ENCODE measurements around the gene ACSL1.
A peak's percentile ranks its signal among the peaks of the same experiment; 100 is the strongest.

ACSL1 gene

GRCh38 chr4:184763150-184763780, 62.5 kb downstream of the ACSL1 start:
- H3K4me1 ChIP-seq (ENCODE audit: control insufficient read depth, insufficient read depth, low read length): no peaks in the 10 kb centered on the region
- peaks cover 49% of the 10 kb centered on the region for H3K36me3 ChIP-seq (ENCODE audit: insufficient read depth, low read length)
- H3K9ac ChIP-seq (ENCODE audit: low read depth, low read length): no peak overlapping the region
- no peak overlapping the region for H3K4me3 ChIP-seq (ENCODE audit: low read length)
- H3K9me3 ChIP-seq (replicated peaks; ENCODE audit: low read length): no peaks in the 10 kb centered on the region
- no peak overlapping the region for H3K4me2 ChIP-seq (ENCODE audit: low read length)
- H3K27me3 ChIP-seq (ENCODE audit: control insufficient read depth, insufficient read depth, low read length): no peaks in the 10 kb centered on the region

DNA sequence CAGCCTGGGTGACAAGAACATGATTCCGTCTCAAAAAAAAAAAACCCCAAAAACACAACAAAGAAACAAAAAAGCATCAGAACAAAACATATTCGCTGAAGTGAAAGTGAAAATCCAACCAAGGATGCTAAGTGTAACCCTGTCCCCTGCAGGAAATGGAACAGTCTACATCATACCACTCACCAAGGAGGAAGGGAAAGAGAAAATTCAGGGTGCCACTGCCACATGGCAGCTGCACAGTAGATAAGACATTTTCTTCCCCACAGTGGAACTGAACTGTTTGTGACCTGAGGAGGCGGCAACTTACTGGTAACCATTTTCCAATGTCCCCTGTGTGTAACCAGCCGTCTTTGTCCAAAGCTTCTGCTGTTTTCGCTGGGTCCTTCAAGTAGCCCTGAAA, 63.7 kb downstream of the ACSL1 start:
- peaks cover 48% of the 10 kb centered on the region for H3K36me3 ChIP-seq (ENCODE audit: insufficient read depth, low read length)

DNA sequence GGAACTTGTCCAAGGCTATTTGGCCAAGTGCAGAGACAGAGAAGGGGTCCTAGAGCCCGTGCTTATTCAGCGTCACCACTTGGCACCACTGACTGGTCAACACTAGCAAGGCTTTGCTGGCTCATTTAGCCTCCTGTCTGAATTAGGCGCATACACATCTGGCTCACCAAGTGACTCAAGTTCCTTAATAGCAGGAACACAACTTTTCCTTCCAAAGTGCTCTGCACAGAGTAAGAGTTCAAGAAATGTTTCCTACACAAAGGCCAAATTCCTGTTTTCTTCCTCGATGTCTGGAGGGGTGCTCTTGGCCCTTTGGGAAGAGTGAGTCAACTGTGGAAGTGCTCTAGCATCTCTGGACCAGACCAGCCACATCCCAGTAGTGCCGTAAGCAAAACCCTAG, 65.1 kb downstream of the ACSL1 start:
- no peaks in the 10 kb centered on the region for H3K9me3 ChIP-seq (replicated peaks; ENCODE audit: low read length)
- peaks cover 37% of the 10 kb centered on the region for H3K36me3 ChIP-seq (ENCODE audit: insufficient read depth, low read length)
- no peak overlapping the region for H3K4me2 ChIP-seq (ENCODE audit: low read length)

More for the DNA sequence above, 63.7 kb downstream of the ACSL1 start:
- Histone ChIP-seq H3K4me1 (ENCODE audit: control insufficient read depth, insufficient read depth, low read length) (no peaks in the 10 kb centered on the region), H3K9ac (ENCODE audit: low read depth, low read length) (no peak overlapping the region), H3K27me3 (ENCODE audit: control insufficient read depth, insufficient read depth, low read length) (no peaks in the 10 kb centered on the region), H3K9me3 (replicated peaks; ENCODE audit: low read length) (no peaks in the 10 kb centered on the region), H3K4me3 (ENCODE audit: low read length) (no peak overlapping the region), H3K4me2 (ENCODE audit: low read length) (no peak overlapping the region)

GRCh38 chr4:184757810-184758209, 68.0 kb downstream of the ACSL1 start:
- H3K4me1 ChIP-seq (ENCODE audit: control insufficient read depth, insufficient read depth, low read length): peaks cover 14% of the 10 kb centered on the region
- H3K4me2 ChIP-seq (ENCODE audit: low read length): no peak overlapping the region
- H3K4me3 ChIP-seq (ENCODE audit: low read length): no peak overlapping the region
- H3K9ac ChIP-seq (ENCODE audit: low read depth, low read length): no peak overlapping the region
- peaks cover 24% of the 10 kb centered on the region for H3K36me3 ChIP-seq (ENCODE audit: insufficient read depth, low read length)
- H3K9me3 ChIP-seq (replicated peaks; ENCODE audit: low read length): no peaks in the 10 kb centered on the region
- H3K27me3 ChIP-seq (ENCODE audit: control insufficient read depth, insufficient read depth, low read length): no peaks in the 10 kb centered on the region

More for the DNA sequence above, 65.1 kb downstream of the ACSL1 start:
- Histone ChIP-seq H3K4me1 (ENCODE audit: control insufficient read depth, insufficient read depth, low read length) (peaks cover 6% of the 10 kb centered on the region), H3K9ac (ENCODE audit: low read depth, low read length) (no peak overlapping the region), H3K27me3 (ENCODE audit: control insufficient read depth, insufficient read depth, low read length) (no peaks in the 10 kb centered on the region), H3K4me3 (ENCODE audit: low read length) (no peak overlapping the region)

GRCh38 chr4:184756399-184756798, 69.4 kb downstream of the ACSL1 start:
- Histone ChIP-seq H3K36me3 (ENCODE audit: insufficient read depth, low read length) (peaks cover 17% of the 10 kb centered on the region), H3K9ac (ENCODE audit: low read depth, low read length) (no peak overlapping the region), H3K4me3 (ENCODE audit: low read length) (no peak overlapping the region), H3K27me3 (ENCODE audit: control insufficient read depth, insufficient read depth, low read length) (no peaks in the 10 kb centered on the region), H3K9me3 (replicated peaks; ENCODE audit: low read length) (no peaks in the 10 kb centered on the region), H3K4me1 (ENCODE audit: control insufficient read depth, insufficient read depth, low read length) (peaks cover 16% of the 10 kb centered on the region), H3K4me2 (ENCODE audit: low read length) (no peak overlapping the region)

GRCh38 chr4:184755278-184755677, 70.5 kb downstream of the ACSL1 start:
- Histone ChIP-seq H3K9me3 (replicated peaks; ENCODE audit: low read length) (no peaks in the 10 kb centered on the region), H3K4me1 (ENCODE audit: control insufficient read depth, insufficient read depth, low read length) (peaks cover 18% of the 10 kb centered on the region), H3K4me3 (ENCODE audit: low read length) (no peak overlapping the region), H3K9ac (ENCODE audit: low read depth, low read length) (no peak overlapping the region), H3K36me3 (ENCODE audit: insufficient read depth, low read length) (peaks cover 12% of the 10 kb centered on the region), H3K27me3 (ENCODE audit: control insufficient read depth, insufficient read depth, low read length) (no peaks in the 10 kb centered on the region), H3K4me2 (ENCODE audit: low read length) (peak overlapping the region; percentile 25)

- peaks cover 8% of the 10 kb centered on the region for H3K36me3 ChIP-seq (ENCODE audit: insufficient read depth, low read length)
- H3K9ac ChIP-seq (ENCODE audit: low read depth, low read length): no peak overlapping the region
- H3K4me3 ChIP-seq (ENCODE audit: low read length): no peak overlapping the region
- H3K4me2 ChIP-seq (ENCODE audit: low read length): no peak overlapping the region
- no peaks in the 10 kb centered on the region for H3K27me3 ChIP-seq (ENCODE audit: control insufficient read depth, insufficient read depth, low read length)
- no peaks in the 10 kb centered on the region for H3K9me3 ChIP-seq (replicated peaks; ENCODE audit: low read length)
- peaks cover 26% of the 10 kb centered on the region for H3K4me1 ChIP-seq (ENCODE audit: control insufficient read depth, insufficient read depth, low read length)
These were observed 73.1 kb downstream of the ACSL1 start for GRCh38 chr4:184752496-184753275.

DNA sequence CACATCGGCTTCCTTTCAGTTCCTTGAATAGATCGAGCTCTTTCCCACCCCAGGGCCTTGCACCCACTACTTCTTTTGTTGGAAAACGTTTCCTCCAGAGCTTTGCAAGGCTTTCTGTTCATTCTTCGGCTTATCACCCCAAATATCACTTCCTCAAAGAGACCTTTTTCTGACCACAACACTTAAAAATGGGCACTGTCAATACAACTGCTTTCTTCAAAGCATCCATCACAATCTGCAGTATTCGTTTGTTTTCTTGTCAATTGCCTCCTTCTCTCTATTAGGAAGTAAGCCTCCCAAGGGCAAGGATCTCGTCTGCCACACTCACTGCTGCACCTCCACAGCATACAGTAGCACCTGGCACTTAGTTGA, 74.2 kb downstream of the ACSL1 start:
- Histone ChIP-seq H3K9me3 (replicated peaks; ENCODE audit: low read length) (no peaks in the 10 kb centered on the region), H3K4me1 (ENCODE audit: control insufficient read depth, insufficient read depth, low read length) (peaks cover 34% of the 10 kb centered on the region), H3K9ac (ENCODE audit: low read depth, low read length) (no peak overlapping the region), H3K27me3 (ENCODE audit: control insufficient read depth, insufficient read depth, low read length) (no peaks in the 10 kb centered on the region), H3K36me3 (ENCODE audit: insufficient read depth, low read length) (no peaks in the 10 kb centered on the region), H3K4me3 (ENCODE audit: low read length) (no peak overlapping the region), H3K4me2 (ENCODE audit: low read length) (no peak overlapping the region)

GRCh38 chr4:184750926-184751584, 74.7 kb downstream of the ACSL1 start:
- Histone ChIP-seq H3K27me3 (ENCODE audit: control insufficient read depth, insufficient read depth, low read length) (no peaks in the 10 kb centered on the region), H3K4me3 (ENCODE audit: low read length) (no peak overlapping the region), H3K9me3 (replicated peaks; ENCODE audit: low read length) (no peaks in the 10 kb centered on the region), H3K4me2 (ENCODE audit: low read length) (no peak overlapping the region), H3K9ac (ENCODE audit: low read depth, low read length) (no peak overlapping the region), H3K4me1 (ENCODE audit: control insufficient read depth, insufficient read depth, low read length) (peaks cover 35% of the 10 kb centered on the region), H3K36me3 (ENCODE audit: insufficient read depth, low read length) (no peaks in the 10 kb centered on the region)

DNA sequence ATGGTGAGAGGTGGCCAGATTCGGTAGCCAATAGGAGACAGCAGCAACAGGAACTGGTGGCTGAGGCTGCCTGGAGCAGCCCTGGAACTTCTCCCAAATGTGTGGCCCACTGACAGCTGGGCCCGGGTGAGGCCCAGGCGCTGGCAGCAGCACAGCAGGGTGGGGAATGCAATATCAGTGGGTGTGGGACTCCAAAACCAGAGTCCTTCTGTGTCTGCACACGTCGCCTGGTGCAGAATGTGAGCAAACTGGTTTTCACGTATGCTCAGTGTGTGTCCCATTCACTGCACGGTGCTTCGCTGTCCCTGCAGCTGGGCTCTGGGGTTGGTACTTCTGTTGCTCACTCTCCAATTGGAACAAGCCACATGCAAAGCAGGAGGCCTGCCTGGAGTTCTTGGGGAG, 77.5 kb downstream of the ACSL1 start:
- H3K9ac ChIP-seq (ENCODE audit: low read depth, low read length): no peak overlapping the region
- H3K27me3 ChIP-seq (ENCODE audit: control insufficient read depth, insufficient read depth, low read length): no peaks in the 10 kb centered on the region
- H3K4me2 ChIP-seq (ENCODE audit: low read length): no peak overlapping the region
- H3K4me1 ChIP-seq (ENCODE audit: control insufficient read depth, insufficient read depth, low read length): peaks cover 27% of the 10 kb centered on the region
- no peaks in the 10 kb centered on the region for H3K36me3 ChIP-seq (ENCODE audit: insufficient read depth, low read length)
- no peaks in the 10 kb centered on the region for H3K9me3 ChIP-seq (replicated peaks; ENCODE audit: low read length)
- no peak overlapping the region for H3K4me3 ChIP-seq (ENCODE audit: low read length)

- Histone ChIP-seq H3K27me3 (ENCODE audit: control insufficient read depth, insufficient read depth, low read length) (no peaks in the 10 kb centered on the region), H3K4me2 (ENCODE audit: low read length) (peak overlapping the region; percentile 56), H3K9me3 (replicated peaks; ENCODE audit: low read length) (no peaks in the 10 kb centered on the region), H3K9ac (ENCODE audit: low read depth, low read length) (peak overlapping the region; percentile 8), H3K4me3 (ENCODE audit: low read length) (no peak overlapping the region), H3K36me3 (ENCODE audit: insufficient read depth, low read length) (no peaks in the 10 kb centered on the region), H3K4me1 (ENCODE audit: control insufficient read depth, insufficient read depth, low read length) (peaks cover 27% of the 10 kb centered on the region)
These were observed 78.5 kb downstream of the ACSL1 start for GRCh38 chr4:184747034-184747830.

All from skeletal muscle satellite cell (primary cell).